Measurements from ENCODE around the gene SLC35A3. TPM values are rescaled to one million over a fixed set of nuclear protein-coding genes. Genes with fewer than 3 reads are reported as not detected.
A peak's percentile ranks its signal among the peaks of the same experiment; 100 is the strongest.

The SLC35A3 gene
- total RNA-seq (2021; ENCODE audit: unreplicated experiment) (21.6 TPM), Bru-seq, nascent RNA (percentile 75 among the genes with signal in this experiment), BruChase-seq, experiment 1, labeled RNA remaining after a 6-hour chase (percentile 93 among the genes with signal in this experiment), BruChase-seq, experiment 2, labeled RNA remaining after a 2-hour chase (percentile 86 among the genes with signal in this experiment)
- polyA plus RNA-seq (2012), result 4.2 and 5.8 TPM in 2 replicates
- long read RNA-seq, full-length matches to known transcripts, result 56 of 64 reads
- long read RNA-seq, partial matches to known transcripts, result 1 of 64 reads
- long read RNA-seq, other reads (novel, unspliced or antisense), result 7 of 64 reads

GRCh38 chr1:99969729-99970621, at the start of gene SLC35A3:
Gene SLC35A3, plus strand, starts transcription at chr1:99969996. Its CDS starts 23,559 bp downstream, at chr1:99993555.
- peak within 1 kb of the TSS; percentile 74 for H3K27ac ChIP-seq (ENCODE audit: low read depth, low read length)
- H2AFZ ChIP-seq (ENCODE audit: low read depth, low read length, poor library complexity, severe bottlenecking), result peak within 1 kb of the TSS; percentile 81
- DNase-seq (ENCODE audit: low read depth, low spot score) (peak; percentile 62), ATAC-seq (peak; percentile 91)
- peaks cover 41% of the 10 kb centered on the region for H3K79me2 ChIP-seq (ENCODE audit: insufficient read depth, low read length)
- no TSS peak for BruUV-seq (replicated peaks)
- ChIA-PET RAD21 (ENCODE audit: low non-redundant PET in 1 of 2, low total read pairs in 2 of 2, uncharacterized antibody in 2 of 2, unreplicated experiment in 2 of 2) (interaction anchor here in 1 of 2 experiments (0.8 kb wide), 1 partner anchor 489 kb away, joined by 3 read pairs; no protein-coding TSS in a partner anchor), POLR2A (interaction anchor here (0.7 to 1.5 kb wide), 4 partner anchors 13 to 28 kb away, joined by 3 to 4 read pairs (median 3); no protein-coding TSS in a partner anchor), CTCF (no interaction called here)
- peak within 1 kb of the TSS; percentile 59 to 65 for H3K4me3 ChIP-seq (replicated peaks in 1 of 2; ENCODE audit: low read depth in 1 of 2, low read length in 2 of 2)
- intact Hi-C loops (cut with micrococcal nuclease), result loop anchor here (5.0 to 10.0 kb wide), 3 partner anchors 118 to 385 kb away; partner anchors contain the start of genes AGL, CDC14A, SASS6 and TRMT13
- peaks cover 10 to 28% of the 10 kb centered on the region in 2 experiments for H3K4me1 ChIP-seq (ENCODE audit: control insufficient read depth in 1 of 2, insufficient read depth in 2 of 2, low read length in 2 of 2)
- H3K4me2 ChIP-seq (ENCODE audit: low read length), result peak within 1 kb of the TSS; percentile 83
- no peaks in the 10 kb centered on the region for H4K20me1 ChIP-seq (ENCODE audit: insufficient read depth)
- H3K9me3 ChIP-seq (ENCODE audit: control insufficient read depth in 1 of 2, insufficient read depth in 1 of 2, low read depth in 1 of 2, low read length in 2 of 2), result no peaks in the 10 kb centered on the region
- H3K27me3 ChIP-seq (ENCODE audit: insufficient read depth, low read length), result no peaks in the 10 kb centered on the region
- no peaks in the 10 kb centered on the region for H3K36me3 ChIP-seq (ENCODE audit: control insufficient read depth in 1 of 2, insufficient read depth in 2 of 2, low read length in 2 of 2)
- no peaks in the 10 kb centered on the region for H3K9me2 ChIP-seq (ENCODE audit: insufficient read depth)
- H3K9ac ChIP-seq (ENCODE audit: low read length), result peak within 1 kb of the TSS; percentile 65
- TF ChIP-seq SP1 (IDR thresholded peaks at IDR 0.05; ENCODE audit: low read depth) (peak; percentile 56), CBX3 (IDR thresholded peaks at IDR 0.05; ENCODE audit: low read depth) (peak; percentile 97), CTCF (IDR thresholded peaks at IDR 0.05 in 2 of 3, conservative IDR thresholded peaks at IDR 0.05 in 1 of 3; ENCODE audit: borderline replicate concordance in 1 of 3, insufficient read depth in 1 of 3, low read depth in 2 of 3, low read length in 2 of 3) (no peak), FOSL1 (IDR thresholded peaks at IDR 0.05; ENCODE audit: low read depth) (no peak), EZH2phosphoT487 (IDR thresholded peaks at IDR 0.05; ENCODE audit: borderline replicate concordance) (no peak), CEBPB (IDR thresholded peaks at IDR 0.05; ENCODE audit: low read depth) (no peak), ZFX (IDR thresholded peaks at IDR 0.05) (peak; percentile 70; the same call in 1 of the 2 replicates), TCF7L2 (IDR thresholded peaks at IDR 0.05; ENCODE audit: borderline replicate concordance, extremely low read depth, insufficient read depth, insufficient read length) (peak; percentile 68), SRF (IDR thresholded peaks at IDR 0.05; ENCODE audit: low read depth) (peak; percentile 76), EZH2 (IDR thresholded peaks at IDR 0.05) (no peak), POLR2A (IDR thresholded peaks at IDR 0.05; ENCODE audit: borderline replicate concordance, extremely low read depth, insufficient read depth, insufficient read length) (peak; percentile 78), POLR2AphosphoS5 (IDR thresholded peaks at IDR 0.05; ENCODE audit: low read depth, low read length) (peak; percentile 77), JUND (IDR thresholded peaks at IDR 0.05) (no peak), EGR1 (IDR thresholded peaks at IDR 0.05; ENCODE audit: low read depth) (no peak), SIN3A (IDR thresholded peaks at IDR 0.05; ENCODE audit: low read depth) (peak; percentile 98), ZNF274 (IDR thresholded peaks at IDR 0.05; ENCODE audit: low read depth, low read length) (no peak), ELF1 (IDR thresholded peaks at IDR 0.05; ENCODE audit: borderline replicate concordance, low read depth) (peak; percentile 92), YY1 (IDR thresholded peaks at IDR 0.05; ENCODE audit: extremely low read depth, insufficient replicate concordance, low read depth, low read length) (peak; percentile 88)
- TF ChIP-seq, protein P1, sequence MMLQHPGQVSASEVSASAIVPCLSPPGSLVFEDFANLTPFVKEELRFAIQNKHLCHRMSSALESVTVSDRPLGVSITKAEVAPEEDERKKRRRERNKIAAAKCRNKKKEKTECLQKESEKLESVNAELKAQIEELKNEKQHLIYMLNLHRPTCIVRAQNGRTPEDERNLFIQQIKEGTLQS (IDR thresholded peaks at IDR 0.05), result no peak
- TF ChIP-seq, protein P2, sequence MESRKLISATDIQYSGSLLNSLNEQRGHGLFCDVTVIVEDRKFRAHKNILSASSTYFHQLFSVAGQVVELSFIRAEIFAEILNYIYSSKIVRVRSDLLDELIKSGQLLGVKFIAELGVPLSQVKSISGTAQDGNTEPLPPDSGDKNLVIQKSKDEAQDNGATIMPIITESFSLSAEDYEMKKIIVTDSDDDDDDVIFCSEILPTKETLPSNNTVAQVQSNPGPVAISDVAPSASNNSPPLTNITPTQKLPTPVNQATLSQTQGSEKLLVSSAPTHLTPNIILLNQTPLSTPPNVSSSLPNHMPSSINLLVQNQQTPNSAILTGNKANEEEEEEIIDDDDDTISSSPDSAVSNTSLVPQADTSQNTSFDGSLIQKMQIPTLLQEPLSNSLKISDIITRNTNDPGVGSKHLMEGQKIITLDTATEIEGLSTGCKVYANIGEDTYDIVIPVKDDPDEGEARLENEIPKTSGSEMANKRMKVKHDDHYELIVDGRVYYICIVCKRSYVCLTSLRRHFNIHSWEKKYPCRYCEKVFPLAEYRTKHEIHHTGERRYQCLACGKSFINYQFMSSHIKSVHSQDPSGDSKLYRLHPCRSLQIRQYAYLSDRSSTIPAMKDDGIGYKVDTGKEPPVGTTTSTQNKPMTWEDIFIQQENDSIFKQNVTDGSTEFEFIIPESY (IDR thresholded peaks at IDR 0.05; ENCODE audit: extremely low read depth, insufficient replicate concordance, low read length), result peak; percentile 29
- TF ChIP-seq, protein P3, sequence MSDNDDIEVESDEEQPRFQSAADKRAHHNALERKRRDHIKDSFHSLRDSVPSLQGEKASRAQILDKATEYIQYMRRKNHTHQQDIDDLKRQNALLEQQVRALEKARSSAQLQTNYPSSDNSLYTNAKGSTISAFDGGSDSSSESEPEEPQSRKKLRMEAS (IDR thresholded peaks at IDR 0.05), result peak; percentile 89
